GM12874 (cell line): Measurements from ENCODE around the gene PLLP.

Experiments used
- CTCF ChIP-seq: IDR thresholded peaks from 2 replicates; pipeline ENCODE4 v1.5.1; 2011; ENCODE audit warnings: low read depth, mild to moderate bottlenecking, control low read depth, low read length, moderate library complexity; ENCODE audit not compliant: insufficient read depth

The PLLP gene

DNA sequence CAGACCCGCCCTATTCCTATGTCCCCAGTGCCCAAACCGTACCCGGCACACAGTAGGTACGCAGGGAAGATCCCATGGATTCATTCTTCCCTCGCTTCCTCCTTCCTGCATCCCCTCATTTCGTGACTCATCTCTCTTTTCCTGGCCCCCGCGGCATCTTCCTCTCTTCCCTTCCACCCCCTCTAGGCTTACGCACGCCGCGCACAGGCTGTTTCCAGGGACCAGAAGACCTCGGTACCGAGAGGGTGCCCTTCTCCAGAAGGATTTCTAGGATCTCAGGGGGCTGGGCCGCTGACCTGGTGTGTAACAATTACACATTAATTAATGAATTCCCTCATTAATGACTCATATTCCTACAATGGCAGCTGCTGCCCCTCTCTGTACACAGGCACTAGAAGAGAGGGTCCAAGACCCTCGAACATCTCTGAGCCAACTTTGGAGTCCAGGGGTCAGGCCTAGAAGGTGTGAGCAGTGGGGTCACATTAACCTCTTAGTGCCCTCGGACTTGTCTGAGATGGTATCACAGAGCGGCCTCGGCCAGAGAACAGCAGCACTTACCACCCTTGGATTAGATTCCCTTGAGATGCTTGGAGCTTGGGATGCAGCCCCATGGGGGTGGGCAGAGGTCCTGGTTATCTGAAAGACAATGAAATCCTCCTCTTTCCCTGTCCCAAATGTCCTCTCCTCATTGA is 16.8 kb upstream of the PLLP start:
- TF ChIP-seq CTCF = no peak

DNA sequence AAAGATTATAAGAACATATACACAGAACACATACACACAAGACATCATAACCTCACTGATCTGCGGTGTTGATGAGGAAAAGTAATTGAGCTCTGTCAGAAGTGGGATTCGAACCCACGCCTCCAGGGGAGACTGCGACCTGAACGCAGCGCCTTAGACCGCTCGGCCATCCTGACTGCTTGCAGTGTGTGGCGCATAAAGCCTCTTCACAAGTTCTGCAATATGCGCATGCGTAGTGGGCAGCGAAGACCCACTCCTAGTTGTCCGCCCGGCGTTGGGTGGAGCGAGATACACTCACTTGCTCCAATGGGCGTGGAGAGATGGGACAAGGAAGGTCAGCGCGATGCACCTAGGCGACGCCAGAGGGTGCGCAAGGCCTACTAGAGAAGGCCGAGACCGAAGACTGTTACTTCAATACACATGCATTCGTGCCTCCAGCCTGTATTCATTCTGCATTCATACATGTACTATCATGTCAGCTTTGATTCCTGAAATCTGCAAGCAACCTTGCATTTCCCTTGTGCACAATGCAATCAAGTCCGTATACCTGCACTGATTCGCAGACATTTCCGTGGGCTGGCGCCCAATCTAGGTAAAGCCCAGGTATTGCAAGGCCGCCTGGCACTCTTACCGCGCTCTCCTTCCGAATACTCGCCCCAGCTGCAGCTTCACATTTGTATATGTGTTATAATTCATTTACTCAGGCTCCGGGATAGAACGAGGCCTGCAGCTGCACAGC is 16.1 kb upstream of the PLLP start:
- peak; percentile 93 for TF ChIP-seq CTCF

- TF ChIP-seq CTCF = no peak
Observed at GRCh38 chr16:57299719-57300386, 15.4 kb upstream of the PLLP start.

- TF ChIP-seq CTCF = no peak
Observed at GRCh38 chr16:57299009-57299718, 14.7 kb upstream of the PLLP start.

DNA sequence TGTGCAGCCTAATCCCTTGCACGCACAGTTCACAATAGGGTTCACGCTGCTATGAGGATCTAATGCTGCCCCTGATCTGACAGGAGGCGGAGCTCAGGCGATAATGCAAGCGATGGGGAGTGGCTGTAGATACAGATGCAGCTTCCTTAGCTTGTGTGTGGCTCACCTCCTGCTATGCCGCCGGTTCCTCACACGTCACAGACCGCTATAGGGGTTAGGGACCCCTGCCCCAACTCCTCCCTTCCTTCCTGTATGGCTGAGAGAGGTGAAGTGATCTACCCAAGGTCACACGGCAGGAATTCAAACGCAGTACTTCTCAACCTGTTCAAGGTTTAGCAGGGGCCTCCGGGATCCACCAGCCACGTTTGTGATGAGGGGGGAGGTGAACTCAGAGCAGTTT is 13.4 kb upstream of the PLLP start:
- TF ChIP-seq CTCF = no peak

DNA sequence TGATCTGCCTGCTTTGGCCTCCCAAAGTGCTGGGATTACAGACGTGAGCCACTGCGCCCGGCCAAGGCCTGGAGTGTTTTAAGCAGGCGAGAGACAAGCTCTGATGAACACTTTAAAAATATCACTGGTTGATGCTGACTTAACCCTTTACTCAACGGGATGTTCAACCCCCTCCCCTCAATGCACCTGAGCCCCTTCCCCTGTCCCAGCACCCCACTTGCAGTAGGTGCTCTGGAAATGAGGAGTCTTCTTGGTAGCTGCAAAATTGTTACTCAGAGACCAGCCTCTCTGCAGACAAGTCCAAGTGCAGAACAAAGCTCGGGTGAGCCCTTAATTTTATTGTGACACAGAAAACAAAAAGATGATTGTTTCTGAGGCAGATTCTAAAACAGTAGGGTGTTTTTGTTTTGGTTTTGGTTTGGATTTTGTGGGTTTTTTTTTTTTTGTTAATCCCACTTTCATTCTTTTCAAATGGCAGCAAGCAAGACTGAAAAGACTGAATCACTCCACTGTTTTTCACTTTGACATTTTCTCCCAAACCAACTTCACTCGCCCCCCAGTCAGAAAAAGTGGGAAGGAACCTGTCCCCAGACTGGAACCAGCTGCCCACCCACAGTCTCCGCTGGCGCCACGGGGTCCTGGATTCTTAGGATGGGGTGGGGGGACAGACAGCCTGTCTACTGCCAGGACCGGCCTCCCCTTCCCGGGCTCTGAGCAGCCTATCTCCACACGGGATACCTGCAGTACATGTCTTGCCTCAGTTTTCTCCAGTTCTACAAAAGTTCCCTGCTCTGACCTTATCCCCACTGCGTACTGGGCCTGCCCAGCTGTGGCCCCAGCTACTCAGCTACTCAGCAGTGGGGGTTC is 5.2 kb upstream of the PLLP start:
- TF ChIP-seq CTCF = no peak
